Neural progenitor cell (in vitro differentiated cells): Measurements from ENCODE around the gene FIBP.
A peak's percentile ranks its signal among the peaks of the same experiment; 100 is the strongest.

Source experiments
- EZH2 ChIP-seq: fragments of 200-600 bp; sonication (generic); IDR thresholded peaks from 2 replicates; pipeline ENCODE4 v1.6.1; 2017; ENCODE audit warnings: antibody characterized with exemption, mild to moderate bottlenecking, moderate library complexity
- EZH2phosphoT487 ChIP-seq: fragments of 200-600 bp; sonication (generic); IDR thresholded peaks from 2 replicates; pipeline ENCODE4 v1.6.1; 2017; ENCODE audit warnings: antibody characterized with exemption
- TF ChIP-seq, protein P1 (sequence below): fragments of 200-600 bp; sonication (generic); IDR thresholded peaks from 2 replicates; pipeline ENCODE4 v1.5.1; 2017; ENCODE audit warnings: antibody characterized with exemption, mild to moderate bottlenecking

DNA sequence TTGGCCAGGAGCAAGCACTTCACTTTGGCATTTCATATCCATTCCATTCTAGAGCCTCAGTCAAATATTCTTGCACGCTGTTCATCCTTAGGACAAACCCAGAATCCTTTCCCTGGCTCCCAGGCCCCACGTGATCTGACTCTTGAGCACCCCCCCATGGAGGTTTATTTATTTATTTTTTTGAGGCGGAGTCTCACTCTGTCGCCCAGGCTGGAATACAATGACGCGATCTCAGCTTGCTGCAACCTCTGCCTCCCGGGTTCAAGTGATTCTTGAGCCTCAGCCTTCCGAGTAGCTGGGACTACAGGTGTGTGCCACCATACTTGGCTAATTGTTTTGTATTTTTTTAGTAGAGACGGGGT is 44.3 kb upstream of the FIBP start:
- TF ChIP-seq, protein P1, sequence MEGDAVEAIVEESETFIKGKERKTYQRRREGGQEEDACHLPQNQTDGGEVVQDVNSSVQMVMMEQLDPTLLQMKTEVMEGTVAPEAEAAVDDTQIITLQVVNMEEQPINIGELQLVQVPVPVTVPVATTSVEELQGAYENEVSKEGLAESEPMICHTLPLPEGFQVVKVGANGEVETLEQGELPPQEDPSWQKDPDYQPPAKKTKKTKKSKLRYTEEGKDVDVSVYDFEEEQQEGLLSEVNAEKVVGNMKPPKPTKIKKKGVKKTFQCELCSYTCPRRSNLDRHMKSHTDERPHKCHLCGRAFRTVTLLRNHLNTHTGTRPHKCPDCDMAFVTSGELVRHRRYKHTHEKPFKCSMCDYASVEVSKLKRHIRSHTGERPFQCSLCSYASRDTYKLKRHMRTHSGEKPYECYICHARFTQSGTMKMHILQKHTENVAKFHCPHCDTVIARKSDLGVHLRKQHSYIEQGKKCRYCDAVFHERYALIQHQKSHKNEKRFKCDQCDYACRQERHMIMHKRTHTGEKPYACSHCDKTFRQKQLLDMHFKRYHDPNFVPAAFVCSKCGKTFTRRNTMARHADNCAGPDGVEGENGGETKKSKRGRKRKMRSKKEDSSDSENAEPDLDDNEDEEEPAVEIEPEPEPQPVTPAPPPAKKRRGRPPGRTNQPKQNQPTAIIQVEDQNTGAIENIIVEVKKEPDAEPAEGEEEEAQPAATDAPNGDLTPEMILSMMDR: peak; percentile 41
- no peak for TF ChIP-seq EZH2
- TF ChIP-seq EZH2phosphoT487: no peak
